NCI-H2196 (cell line): ENCODE measurements around the gene CBFB.
A peak's percentile ranks its signal among the peaks of the same experiment; 100 is the strongest.
"Not testable (repeated sequence)": the region's sequence is repeated elsewhere in the genome, so short reads cannot be mapped to it uniquely, and the experiment has no call there.

Source experiments
- DNase-seq: peaks from one replicate; lab custom pipeline; 2025; ENCODE audit not compliant: unreplicated experiment; lab: John Stamatoyannopoulos, UW

CBFB gene

GRCh38 chr16:67040906-67041305, 12.0 kb downstream of the CBFB start:
- DNase-seq = no peak

GRCh38 chr16:67041520-67041919, 12.6 kb downstream of the CBFB start:
- DNase-seq = not testable (repeated sequence)

GRCh38 chr16:67043420-67043819, 14.5 kb downstream of the CBFB start:
- DNase-seq = no peak

- DNase-seq = no peak
Observed at GRCh38 chr16:67050796-67051195, 21.8 kb downstream of the CBFB start.

- no peak for DNase-seq
Observed at GRCh38 chr16:67052399-67052798, 23.4 kb downstream of the CBFB start.

GRCh38 chr16:67053767-67054334, 24.9 kb downstream of the CBFB start:
- no peak for DNase-seq

- DNase-seq = no peak
Observed at GRCh38 chr16:67054901-67055300, 26.0 kb downstream of the CBFB start.

- DNase-seq = no peak
Observed at GRCh38 chr16:67055712-67056487, 27.0 kb downstream of the CBFB start.

- DNase-seq = no peak
Observed at GRCh38 chr16:67063008-67063407, 34.1 kb downstream of the CBFB start.

- no peak for DNase-seq
Observed at GRCh38 chr16:67068212-67068753, 39.3 kb downstream of the CBFB start.

- DNase-seq = no peak
Observed at GRCh38 chr16:67071476-67072048, 42.6 kb downstream of the CBFB start.

- DNase-seq = no peak
Observed at GRCh38 chr16:67075331-67075730, 46.4 kb downstream of the CBFB start.

GRCh38 chr16:67077871-67078270, 48.9 kb downstream of the CBFB start:
- DNase-seq = peak; percentile 40

GRCh38 chr16:67082100-67082499, 53.2 kb downstream of the CBFB start:
- DNase-seq = no peak

- no peak for DNase-seq
Observed at GRCh38 chr16:67082891-67083290, 53.9 kb downstream of the CBFB start.

- DNase-seq = peak; percentile 9
Observed at GRCh38 chr16:67084345-67085028, 55.5 kb downstream of the CBFB start.

GRCh38 chr16:67086822-67087221, 57.9 kb downstream of the CBFB start:
- DNase-seq = no peak

- no peak for DNase-seq
Observed at GRCh38 chr16:67087291-67087690, 58.3 kb downstream of the CBFB start.

GRCh38 chr16:67087803-67088202, 58.9 kb downstream of the CBFB start:
- DNase-seq = no peak

- no peak for DNase-seq
Observed at GRCh38 chr16:67088551-67088950, 59.6 kb downstream of the CBFB start.

GRCh38 chr16:67089101-67089500, 60.2 kb downstream of the CBFB start:
- DNase-seq = no peak
